HG03060 (cell line): Measurements from ENCODE around the gene CDK1.
"Not testable (repeated sequence)": the region's sequence is repeated elsewhere in the genome, so short reads cannot be mapped to it uniquely, and the experiment has no call there.

Experiments used
- ATAC-seq: cut with Tn5 transposase; IDR thresholded peaks from one replicate; pipeline ENCODE4 v1.9.1; 2021; ENCODE audit warnings: low read depth, moderate number of reproducible peaks; ENCODE audit not compliant: unreplicated experiment

The CDK1 gene

DNA sequence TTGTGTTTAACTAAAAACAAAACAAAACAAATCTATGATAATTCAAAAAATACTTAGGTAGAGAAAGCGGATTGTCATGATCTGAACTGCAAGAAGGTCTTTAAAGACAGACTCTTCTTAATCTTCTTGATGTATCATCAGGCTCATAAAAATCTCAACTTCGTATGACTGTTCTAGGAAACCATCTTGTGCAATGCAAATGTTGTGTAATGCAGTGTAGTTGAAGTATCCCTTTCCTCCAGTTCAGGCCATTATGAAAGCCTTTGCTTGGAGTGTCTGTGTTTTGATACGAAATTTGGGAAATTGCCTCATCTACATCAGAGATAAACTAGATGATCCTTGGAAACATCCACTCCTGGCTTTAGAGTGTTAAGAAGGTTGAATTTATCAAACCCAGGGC lies 30.9 kb downstream of the CDK1 start:
- no peak for ATAC-seq

DNA sequence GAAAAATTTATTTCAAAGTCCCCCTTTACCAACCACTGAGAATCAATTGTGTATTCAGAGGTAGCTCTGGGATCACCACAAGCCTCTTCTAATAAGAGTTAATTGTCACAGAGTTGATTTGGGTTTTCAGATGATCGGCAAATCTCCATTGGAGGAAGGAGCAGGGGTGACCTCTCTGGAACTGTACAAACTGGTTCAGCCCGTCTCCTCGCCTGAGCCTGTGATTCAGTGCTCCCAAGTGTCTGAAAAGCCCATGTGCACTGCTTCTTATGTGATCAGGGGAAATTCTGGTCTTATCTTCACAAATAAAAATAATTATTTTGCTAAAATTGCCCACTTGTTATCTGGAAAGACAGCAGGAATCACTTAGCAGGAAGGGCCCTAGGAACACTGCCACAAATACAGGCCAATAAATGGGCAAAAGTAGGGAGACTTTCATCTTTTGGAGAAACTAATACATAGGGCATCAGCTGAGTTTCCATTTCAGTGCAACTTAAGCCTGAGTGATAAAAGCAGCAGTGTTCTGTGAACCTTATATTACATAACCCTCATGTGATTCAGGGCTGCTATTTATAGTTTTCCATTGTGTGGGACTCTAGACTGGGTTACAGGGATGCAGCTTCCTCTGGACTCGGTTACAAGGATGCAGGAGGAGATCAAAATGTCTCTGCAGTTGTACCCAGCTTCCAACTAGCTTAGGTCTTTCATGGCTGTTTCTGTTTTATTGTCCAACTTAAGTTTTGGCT lies 32.3 kb downstream of the CDK1 start:
- no peak for ATAC-seq

- ATAC-seq = peak; percentile 58
Measured at GRCh38 chr10:60816628-60817397, 38.5 kb downstream of the CDK1 start.

DNA sequence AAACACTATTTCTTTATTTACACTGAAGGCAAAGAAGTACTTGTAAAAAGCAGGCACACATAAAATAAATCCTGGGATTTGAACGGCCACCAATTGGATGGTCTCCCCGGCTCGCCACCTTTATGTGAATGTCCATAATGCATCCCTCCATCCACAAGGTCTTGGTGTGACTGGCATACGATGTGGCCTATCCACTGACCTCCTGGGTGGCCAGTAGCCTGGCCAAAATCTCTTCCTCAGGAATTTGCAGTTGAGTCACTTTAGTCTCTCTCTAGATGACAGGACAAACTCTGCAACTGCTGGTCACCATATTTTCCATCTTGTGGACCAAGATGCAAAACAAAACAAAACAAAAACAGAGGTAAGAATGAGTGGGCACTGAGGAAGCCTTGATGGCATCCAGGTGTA lies 39.1 kb downstream of the CDK1 start:
- no peak for ATAC-seq

- no peak for ATAC-seq
Measured at GRCh38 chr10:60818134-60818770, 40.0 kb downstream of the CDK1 start.

DNA sequence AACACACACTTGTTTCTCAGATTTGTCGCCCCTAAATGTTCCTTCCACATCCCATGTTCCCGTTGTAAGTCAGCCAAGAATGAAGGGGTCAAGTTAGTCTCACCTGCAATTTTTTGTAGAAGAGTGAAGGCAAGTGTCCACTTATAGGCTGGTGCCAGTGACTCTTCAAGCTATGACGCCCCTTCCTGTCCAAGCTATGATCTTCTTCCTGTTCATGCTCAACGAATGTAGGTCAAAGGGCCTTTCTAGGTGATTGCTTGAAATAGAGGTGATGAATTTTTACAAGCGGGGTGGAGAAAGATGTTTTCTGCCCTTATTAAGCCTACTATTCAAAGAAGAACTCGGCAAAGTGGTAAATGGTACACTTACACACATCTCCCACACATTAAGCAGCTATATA lies 41.0 kb downstream of the CDK1 start:
- ATAC-seq = no peak

DNA sequence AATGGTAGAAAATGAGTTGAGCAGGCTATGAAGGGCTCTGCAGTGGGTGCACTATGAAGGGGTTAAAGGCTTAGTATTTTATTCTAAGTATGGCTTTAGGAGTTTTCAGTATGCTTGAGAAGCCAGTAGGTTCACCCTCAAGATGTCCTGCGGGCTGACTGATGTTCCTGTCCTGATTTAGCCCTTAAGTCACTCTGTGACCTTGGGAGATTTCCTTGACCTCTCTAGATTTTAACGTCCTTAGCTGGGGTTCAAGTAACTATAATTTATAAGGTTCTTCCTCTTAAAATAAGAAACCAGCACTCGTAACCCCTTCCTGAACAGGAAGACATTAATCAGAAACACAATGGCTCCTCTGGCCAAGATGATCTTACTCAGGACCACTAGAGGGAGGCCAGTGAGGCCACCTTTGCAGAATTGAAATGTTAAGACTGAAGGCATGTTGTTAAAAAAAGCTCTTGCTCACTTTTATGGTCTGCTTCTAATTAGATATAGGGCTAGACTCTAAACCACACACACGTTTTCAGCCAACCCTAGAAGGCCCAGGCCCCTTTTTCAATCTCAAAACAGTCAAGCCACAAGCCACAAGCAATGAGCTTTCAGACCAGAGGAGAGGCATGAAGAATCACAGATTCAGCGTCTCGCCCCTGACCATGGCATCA lies 41.9 kb downstream of the CDK1 start:
- ATAC-seq = peak; percentile 48

GRCh38 chr10:60821656-60822055 lies 43.4 kb downstream of the CDK1 start:
- no peak for ATAC-seq

DNA sequence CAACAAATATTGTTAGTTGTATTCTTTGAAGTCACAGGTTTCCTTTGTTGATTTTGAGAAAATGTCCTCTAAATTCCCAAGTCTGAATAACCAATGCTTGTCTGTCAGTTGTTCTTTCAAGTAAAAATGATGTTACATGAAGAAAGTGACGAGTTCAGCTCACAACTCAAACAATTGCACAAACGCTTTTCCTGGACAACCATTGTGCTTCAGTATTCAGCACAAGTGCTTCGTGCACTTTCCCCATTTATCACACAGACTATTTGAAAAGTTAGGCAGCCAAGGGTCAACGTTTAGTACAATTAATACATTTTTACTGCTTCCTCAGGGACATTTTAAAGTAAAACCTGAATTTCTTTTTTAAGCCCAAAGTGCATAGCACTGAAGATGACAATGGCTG lies 44.5 kb downstream of the CDK1 start:
- no peak for ATAC-seq

- ATAC-seq = no peak
Measured at GRCh38 chr10:60823324-60823723, 45.0 kb downstream of the CDK1 start.

DNA sequence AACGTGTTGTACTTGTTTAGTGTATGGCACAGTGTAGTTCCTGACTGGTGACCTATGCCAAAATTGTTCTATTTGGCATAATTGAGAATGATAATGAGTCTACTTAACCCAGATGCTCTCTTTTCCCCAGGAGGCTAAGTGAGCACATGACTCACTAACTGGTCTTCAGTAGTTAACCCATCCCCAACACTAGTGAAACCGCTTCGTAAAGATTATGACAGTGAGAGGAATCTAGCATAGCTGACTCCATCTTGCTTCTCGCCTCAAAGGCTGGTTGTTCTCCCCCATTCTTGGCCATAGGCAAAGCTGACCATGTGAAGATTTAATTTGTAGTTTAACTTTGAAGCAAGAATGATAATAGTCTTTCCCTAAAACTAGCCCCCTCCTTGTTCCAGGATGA lies 47.2 kb downstream of the CDK1 start:
- ATAC-seq = no peak

GRCh38 chr10:60827791-60828488 lies 49.7 kb downstream of the CDK1 start:
- ATAC-seq = no peak

- no peak for ATAC-seq
Measured at GRCh38 chr10:60828489-60828852, 50.2 kb downstream of the CDK1 start.

DNA sequence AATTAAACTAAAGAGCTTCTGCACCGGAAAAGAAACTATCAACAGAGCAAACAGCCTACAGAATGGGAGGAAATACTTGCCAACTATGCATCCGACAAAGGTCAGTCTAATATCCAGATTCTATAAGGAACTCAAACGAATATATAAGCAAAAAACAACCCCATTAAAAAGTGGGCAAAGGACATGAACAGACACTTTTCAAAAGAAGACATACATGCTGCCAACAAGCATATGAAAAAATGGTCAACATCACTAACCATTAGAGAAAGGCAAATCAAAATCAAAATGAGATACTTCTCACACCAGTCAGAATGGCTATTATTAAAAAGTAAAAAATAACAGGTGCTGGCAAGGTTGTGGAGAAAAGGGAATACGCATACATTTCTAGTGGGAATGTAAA lies 53.9 kb downstream of the CDK1 start:
- not testable (repeated sequence) for ATAC-seq

GRCh38 chr10:60834401-60834800 lies 56.1 kb downstream of the CDK1 start:
- no peak for ATAC-seq

- no peak for ATAC-seq
Measured at GRCh38 chr10:60835049-60835448, 56.8 kb downstream of the CDK1 start.

- ATAC-seq = not testable (repeated sequence)
Measured at GRCh38 chr10:60841227-60841626, 62.9 kb downstream of the CDK1 start.

DNA sequence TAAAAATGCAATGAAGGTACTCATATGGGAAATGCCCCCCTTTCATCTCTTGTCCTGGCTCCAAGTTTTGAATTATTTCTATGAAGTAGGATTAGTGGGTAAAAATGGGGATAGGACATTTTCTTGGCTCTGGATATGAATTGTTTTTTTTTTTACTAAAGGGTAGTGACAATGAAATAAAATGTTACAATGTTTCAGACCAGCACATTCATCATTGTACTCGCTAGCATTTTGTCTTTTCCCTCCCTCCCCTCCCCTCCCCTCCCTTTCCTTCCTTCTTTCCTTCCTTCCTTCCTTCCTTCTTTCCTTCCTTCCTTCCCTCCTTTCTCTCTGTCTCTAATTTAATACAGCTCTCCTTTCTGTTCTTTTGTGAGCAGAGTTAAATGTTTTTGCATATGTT lies 64.4 kb downstream of the CDK1 start:
- no peak for ATAC-seq
